HepG2 (cell line): ENCODE measurements around the gene TBCD. TPM values are rescaled to one million over a fixed set of nuclear protein-coding genes. Genes with fewer than 3 reads are reported as not detected.
A peak's percentile ranks its signal among the peaks of the same experiment; 100 is the strongest.

Source experiments
- DRAP1 ChIP-seq: IDR thresholded peaks from 2 replicates; pipeline ENCODE4 v1.6.1; 2016; ENCODE audit warnings: missing genetic modification reagents, missing compliant biosample characterization
- FOXJ3 ChIP-seq: sonication (generic); formaldehyde crosslinking; IDR thresholded peaks from 2 replicates; pipeline ENCODE4 v1.4.0; 2020; ENCODE audit warnings: missing genetic modification reagents, mild to moderate bottlenecking, borderline replicate concordance
- HMGXB3 ChIP-seq: sonication (generic); formaldehyde crosslinking; IDR thresholded peaks from 2 replicates; pipeline ENCODE4 v1.4.0; 2020; ENCODE audit warnings: missing genetic modification reagents, borderline replicate concordance
- PRMT3 ChIP-seq: sonication (generic); formaldehyde crosslinking; IDR thresholded peaks from 2 replicates; pipeline ENCODE4 v1.8.1; 2022; ENCODE audit warnings: low read depth, mild to moderate bottlenecking, moderate library complexity, missing genetic modification reagents, borderline replicate concordance
- TAF15 ChIP-seq: fragments of 200-400 bp; formaldehyde crosslinking; IDR thresholded peaks from one replicate; pipeline ENCODE4 v1.6.1; 2018; ENCODE audit warnings: mild to moderate bottlenecking, low read depth, low read length; ENCODE audit not compliant: poor library complexity, severe bottlenecking
- ZBTB21 ChIP-seq: sonication (generic); formaldehyde crosslinking; IDR thresholded peaks from 2 replicates; pipeline ENCODE4 v1.4.0; 2020; ENCODE audit warnings: missing genetic modification reagents
- ZBTB33 ChIP-seq: sonication (generic); formaldehyde crosslinking; IDR thresholded peaks from 2 replicates; pipeline ENCODE4 v1.4.0; 2020; ENCODE audit warnings: missing genetic modification reagents
- ZBTB40 ChIP-seq, 2 experiments: fragments of 450-650 bp in 1 of 2; sonication (generic) in 1 of 2; formaldehyde crosslinking in 1 of 2; IDR thresholded peaks; 2 replicates each; pipeline versions ENCODE4 v1.6.1 to v1.8.0; 2016 to 2022; ENCODE audit warnings: antibody characterized with exemption in 1 of 2, mild to moderate bottlenecking in 1 of 2, missing genetic modification reagents in 1 of 2
- ZFP36 ChIP-seq: fragments of 150-350 bp; IDR thresholded peaks from 2 replicates; pipeline ENCODE4 v1.6.1; 2018; ENCODE audit warnings: borderline replicate concordance, low read length, low read depth; ENCODE audit not compliant: partially characterized antibody
- ZNF747 ChIP-seq: sonication (generic); formaldehyde crosslinking; IDR thresholded peaks from 2 replicates; pipeline ENCODE4 v1.8.1; 2023; ENCODE audit warnings: missing genetic modification reagents, mild to moderate bottlenecking, borderline replicate concordance
- polyA plus RNA-seq, 8 experiments: library from polyadenylated mRNA; depleted of rRNA in 3 of 8; stranded (reverse) in 7 of 8; unstranded in 1 of 8; fragments of >200 nt; fragmentation: Illumina TruSeq in 4 of 8; extraction: Trizol in 4 of 8; gene quantifications; 2 replicates each; pipeline versions ENCODE4 v1.2.1 to v1.2.3, GENCODE V29; 2011 to 2016; ENCODE audit warnings: low read depth in 4 of 8, missing spikeins in 1 of 8, mixed read lengths in 1 of 8; ENCODE audit not compliant: insufficient read depth in 1 of 8
- total RNA-seq, 5 experiments: library from RNA; depleted of rRNA; stranded (reverse); fragments of >200 nt; fragmentation: Illumina TruSeq; extraction: Trizol; gene quantifications; 2 replicates each; pipeline ENCODE4 v1.2.3, GENCODE V29; 2016; ENCODE audit warnings: low read depth in 1 of 5

Gene TBCD
- total and polyA plus RNA-seq, 2 of the 13 experiments (the other 11 are each of a cell fraction or from before 2014, with no cell fraction given): 33.9 to 54.8 TPM

DNA sequence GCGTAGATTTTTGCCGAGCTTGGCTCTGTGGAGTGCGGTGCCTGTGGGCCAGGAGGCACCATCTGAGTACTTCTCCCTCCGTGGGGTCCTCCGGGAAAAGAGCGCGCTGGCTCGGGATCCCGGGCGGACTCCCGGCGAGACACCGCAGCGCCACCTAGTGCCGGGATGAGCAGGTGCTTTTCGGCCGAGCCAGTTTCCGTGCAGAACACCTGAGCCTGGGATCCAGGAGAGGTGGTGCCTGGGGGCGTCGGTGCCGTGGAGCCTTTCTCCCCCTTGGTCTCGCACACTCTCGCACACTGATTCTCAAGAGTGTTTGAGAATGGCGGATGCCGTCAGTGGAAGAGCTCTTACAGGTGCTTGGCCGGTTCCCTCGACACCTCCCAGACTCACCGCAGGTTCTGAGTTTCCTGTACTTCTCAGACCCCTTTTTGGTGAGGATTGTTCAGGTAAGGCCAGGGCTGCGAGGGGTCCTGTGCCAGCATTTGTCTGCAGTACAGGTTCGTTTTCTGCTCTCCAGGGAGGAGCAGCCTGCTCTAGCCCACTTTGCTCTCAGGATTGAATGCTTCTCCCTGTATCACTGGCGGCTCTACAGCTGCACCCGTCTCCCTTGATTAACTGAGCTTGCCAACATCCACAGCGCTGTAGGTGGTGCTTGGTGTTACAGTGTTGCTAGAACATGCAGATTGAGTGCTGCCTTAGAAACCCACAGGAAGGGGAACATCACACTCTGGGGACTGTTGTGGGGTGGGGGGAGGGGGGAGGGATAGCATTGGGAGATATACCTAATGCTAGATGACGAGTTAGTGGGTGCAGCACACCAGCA lies 23.3 kb downstream of the TBCD start (continued):
- TF ChIP-seq ZBTB40 (IDR thresholded peaks at IDR 0.05) (no peak), ZBTB40 (CRISPR knock-in tag; IDR thresholded peaks at IDR 0.05) (no peak), DRAP1 (0 out of 2 replicates have a peak, but pooled peaks have one; percentile 7), ZFP36 (no peak), HMGXB3 (CRISPR knock-in tag) (0 out of 2 replicates have a peak, but pooled peaks have one; percentile 25), FOXJ3 (no peak), ZBTB33 (CRISPR knock-in tag) (peak; percentile 94), ZBTB21 (CRISPR knock-in tag) (no peak), PRMT3 (CRISPR knock-in tag) (no peak), ZNF747 (no peak), TAF15 (no peak)
